SK-N-MC (cell line): ENCODE measurements around the gene DLGAP5.

Source experiments
- EZH2 ChIP-seq: fragments of 200-600 bp; sonication (generic); IDR thresholded peaks from one replicate; pipeline ENCODE4 v1.6.1; 2017; ENCODE audit warnings: antibody characterized with exemption
- FOXP2 ChIP-seq: optimal IDR thresholded peaks from 2 replicates; pipeline ENCODE3; 2011; ENCODE audit warnings: mild to moderate bottlenecking, moderate library complexity; ENCODE audit not compliant: insufficient read depth; ENCODE audit errors: extremely low read length, control extremely low read depth
- POLR2AphosphoS5 ChIP-seq: IDR thresholded peaks from 2 replicates; pipeline ENCODE4 v1.6.1; 2012; ENCODE audit warnings: mild to moderate bottlenecking, low read depth, low read length, borderline replicate concordance

- TF ChIP-seq POLR2AphosphoS5 (no peak), EZH2 (no peak), FOXP2 (no peak)
These were observed 75.9 kb downstream of the DLGAP5 start for GRCh38 chr14:55115460-55115859.
